ENCODE measurements around the gene AVL9. TPM values are rescaled to one million over a fixed set of nuclear protein-coding genes. Genes with fewer than 3 reads are reported as not detected.

AVL9 gene
- total and polyA plus RNA-seq, 9 of the 15 experiments (the other 6 are each of a cell fraction or from before 2014, with no cell fraction given): 6.4 to 66.2 (median 30.1) TPM

DNA sequence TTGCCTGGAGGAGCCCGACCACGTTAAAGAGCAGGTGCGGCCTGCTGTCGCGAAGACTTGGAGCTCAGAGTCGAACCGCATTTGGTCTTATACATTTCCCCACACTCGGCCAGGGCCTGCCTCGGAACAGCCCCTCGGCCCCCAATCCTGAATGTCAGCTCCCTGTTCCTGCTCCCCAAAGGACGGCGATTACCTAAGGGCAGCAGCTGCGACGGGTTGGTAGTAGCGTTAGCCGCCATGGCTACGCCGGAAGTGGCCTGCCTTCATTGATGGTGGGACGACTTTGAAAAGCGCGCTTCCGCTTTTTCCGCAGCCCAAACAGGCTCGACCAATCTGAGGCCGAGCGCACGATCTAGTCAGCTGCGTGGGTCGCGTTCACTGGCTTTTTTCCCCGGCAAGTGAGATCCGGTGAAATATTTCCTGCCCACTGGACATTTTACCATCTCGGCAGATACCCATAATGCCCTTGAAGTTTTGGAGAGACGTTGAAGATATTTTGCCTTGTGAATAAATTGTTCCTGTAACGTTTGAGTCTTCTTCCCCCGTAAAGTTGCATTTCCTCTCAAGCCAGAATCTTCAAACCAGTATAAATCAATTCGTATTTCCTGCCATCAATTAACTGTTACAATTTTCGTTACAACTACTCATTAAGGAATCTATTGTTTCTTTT is 5.0 kb upstream of the AVL9 start, which contains the start of gene LSM5 (continued):
- TF ChIP-seq, protein P1, sequence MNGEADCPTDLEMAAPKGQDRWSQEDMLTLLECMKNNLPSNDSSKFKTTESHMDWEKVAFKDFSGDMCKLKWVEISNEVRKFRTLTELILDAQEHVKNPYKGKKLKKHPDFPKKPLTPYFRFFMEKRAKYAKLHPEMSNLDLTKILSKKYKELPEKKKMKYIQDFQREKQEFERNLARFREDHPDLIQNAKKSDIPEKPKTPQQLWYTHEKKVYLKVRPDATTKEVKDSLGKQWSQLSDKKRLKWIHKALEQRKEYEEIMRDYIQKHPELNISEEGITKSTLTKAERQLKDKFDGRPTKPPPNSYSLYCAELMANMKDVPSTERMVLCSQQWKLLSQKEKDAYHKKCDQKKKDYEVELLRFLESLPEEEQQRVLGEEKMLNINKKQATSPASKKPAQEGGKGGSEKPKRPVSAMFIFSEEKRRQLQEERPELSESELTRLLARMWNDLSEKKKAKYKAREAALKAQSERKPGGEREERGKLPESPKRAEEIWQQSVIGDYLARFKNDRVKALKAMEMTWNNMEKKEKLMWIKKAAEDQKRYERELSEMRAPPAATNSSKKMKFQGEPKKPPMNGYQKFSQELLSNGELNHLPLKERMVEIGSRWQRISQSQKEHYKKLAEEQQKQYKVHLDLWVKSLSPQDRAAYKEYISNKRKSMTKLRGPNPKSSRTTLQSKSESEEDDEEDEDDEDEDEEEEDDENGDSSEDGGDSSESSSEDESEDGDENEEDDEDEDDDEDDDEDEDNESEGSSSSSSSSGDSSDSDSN (IDR thresholded peaks at IDR 0.05; ENCODE audit: borderline replicate concordance in 1 of 2, low read depth in 2 of 2, low read length in 2 of 2): peak; percentile 88 to 93
- peak; percentile 46 for TF ChIP-seq MEIS2 (IDR thresholded peaks at IDR 0.05; ENCODE audit: partially characterized antibody)
- peak; percentile 95 for TF ChIP-seq EP400 (IDR thresholded peaks at IDR 0.05)
- TF ChIP-seq ZNF197 (CRISPR knock-in tag; IDR thresholded peaks at IDR 0.05; ENCODE audit: low read depth): 0 out of 2 replicates have a peak, but pooled peaks have one; percentile 33
- TF ChIP-seq, protein P2, sequence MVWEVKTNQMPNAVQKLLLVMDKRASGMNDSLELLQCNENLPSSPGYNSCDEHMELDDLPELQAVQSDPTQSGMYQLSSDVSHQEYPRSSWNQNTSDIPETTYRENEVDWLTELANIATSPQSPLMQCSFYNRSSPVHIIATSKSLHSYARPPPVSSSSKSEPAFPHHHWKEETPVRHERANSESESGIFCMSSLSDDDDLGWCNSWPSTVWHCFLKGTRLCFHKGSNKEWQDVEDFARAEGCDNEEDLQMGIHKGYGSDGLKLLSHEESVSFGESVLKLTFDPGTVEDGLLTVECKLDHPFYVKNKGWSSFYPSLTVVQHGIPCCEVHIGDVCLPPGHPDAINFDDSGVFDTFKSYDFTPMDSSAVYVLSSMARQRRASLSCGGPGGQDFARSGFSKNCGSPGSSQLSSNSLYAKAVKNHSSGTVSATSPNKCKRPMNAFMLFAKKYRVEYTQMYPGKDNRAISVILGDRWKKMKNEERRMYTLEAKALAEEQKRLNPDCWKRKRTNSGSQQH (CRISPR knock-in tag; IDR thresholded peaks at IDR 0.05): peak; percentile 93
- TF ChIP-seq, protein P3, sequence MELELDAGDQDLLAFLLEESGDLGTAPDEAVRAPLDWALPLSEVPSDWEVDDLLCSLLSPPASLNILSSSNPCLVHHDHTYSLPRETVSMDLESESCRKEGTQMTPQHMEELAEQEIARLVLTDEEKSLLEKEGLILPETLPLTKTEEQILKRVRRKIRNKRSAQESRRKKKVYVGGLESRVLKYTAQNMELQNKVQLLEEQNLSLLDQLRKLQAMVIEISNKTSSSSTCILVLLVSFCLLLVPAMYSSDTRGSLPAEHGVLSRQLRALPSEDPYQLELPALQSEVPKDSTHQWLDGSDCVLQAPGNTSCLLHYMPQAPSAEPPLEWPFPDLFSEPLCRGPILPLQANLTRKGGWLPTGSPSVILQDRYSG (tag; conservative IDR thresholded peaks at IDR 0.05; ENCODE audit: low read depth): no peak
- peak; percentile 49; the same call in 1 of the 2 replicates for TF ChIP-seq NBN (IDR thresholded peaks at IDR 0.05; ENCODE audit: low read depth)
- TF ChIP-seq ARID1B (IDR thresholded peaks at IDR 0.05): peak; percentile 48; the same call in 1 of the 2 replicates
- TF ChIP-seq, protein P4, sequence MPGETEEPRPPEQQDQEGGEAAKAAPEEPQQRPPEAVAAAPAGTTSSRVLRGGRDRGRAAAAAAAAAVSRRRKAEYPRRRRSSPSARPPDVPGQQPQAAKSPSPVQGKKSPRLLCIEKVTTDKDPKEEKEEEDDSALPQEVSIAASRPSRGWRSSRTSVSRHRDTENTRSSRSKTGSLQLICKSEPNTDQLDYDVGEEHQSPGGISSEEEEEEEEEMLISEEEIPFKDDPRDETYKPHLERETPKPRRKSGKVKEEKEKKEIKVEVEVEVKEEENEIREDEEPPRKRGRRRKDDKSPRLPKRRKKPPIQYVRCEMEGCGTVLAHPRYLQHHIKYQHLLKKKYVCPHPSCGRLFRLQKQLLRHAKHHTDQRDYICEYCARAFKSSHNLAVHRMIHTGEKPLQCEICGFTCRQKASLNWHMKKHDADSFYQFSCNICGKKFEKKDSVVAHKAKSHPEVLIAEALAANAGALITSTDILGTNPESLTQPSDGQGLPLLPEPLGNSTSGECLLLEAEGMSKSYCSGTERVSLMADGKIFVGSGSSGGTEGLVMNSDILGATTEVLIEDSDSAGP (CRISPR knock-in tag; IDR thresholded peaks at IDR 0.05): peak; percentile 73
- no peak for TF ChIP-seq CCAR2 (IDR thresholded peaks at IDR 0.05; ENCODE audit: low read depth, low read length)
- peak; percentile 55 for TF ChIP-seq HDAC3 (IDR thresholded peaks at IDR 0.05; ENCODE audit: borderline replicate concordance, partially characterized antibody)
- TF ChIP-seq CSDE1 (IDR thresholded peaks at IDR 0.05): peak in 1 of 2 experiments; percentile 41; a peak in 1 of 4 replicates
- TF ChIP-seq HDAC1 (IDR thresholded peaks at IDR 0.05): peak; percentile 57 to 95; a peak in 3 of 4 replicates

Data from K562 (cell line).